Measurements from ENCODE around the gene LRRC74B. TPM values are rescaled to one million over a fixed set of nuclear protein-coding genes. Genes with fewer than 3 reads are reported as not detected.
"Not testable (repeated sequence)": the region's sequence is repeated elsewhere in the genome, so short reads cannot be mapped to it uniquely, and the experiment has no call there.

The LRRC74B gene
- polyA plus RNA-seq, 1 of the 3 experiments (the other 2 are of a cell fraction): 0.03 TPM

GRCh38 chr22:21055880-21056319 lies 10.2 kb downstream of the LRRC74B start:
- H3K9me3 ChIP-seq: no peaks in the 10 kb centered on the region
- ChIA-PET POLR2A (no interaction called here), CTCF (no interaction called here)
- no peak for TF ChIP-seq NRF1 (IDR thresholded peaks at IDR 0.05; ENCODE audit: low read depth, low read length)
- TF ChIP-seq ZBTB33 (IDR thresholded peaks at IDR 0.05; ENCODE audit: borderline replicate concordance, low read depth): no peak
- no peak for TF ChIP-seq GATA2 (CRISPR knock-in tag; IDR thresholded peaks at IDR 0.05)
- no peak overlapping the region for H3K4me3 ChIP-seq (ENCODE audit: low read depth in 2 of 2, low read length in 1 of 2)
- no peaks in the 10 kb centered on the region for H3K9me2 ChIP-seq
- no peak overlapping the region for H3K27ac ChIP-seq (ENCODE audit: low read depth in 2 of 2, low read length in 1 of 2)
- H3K4me1 ChIP-seq (ENCODE audit: control insufficient read depth in 1 of 2, insufficient read depth in 2 of 2, low read depth in 1 of 2, low read length in 1 of 2): no peaks in the 10 kb centered on the region
- H4K20me1 ChIP-seq (ENCODE audit: insufficient read depth): no peaks in the 10 kb centered on the region
- no peak overlapping the region for H3K9ac ChIP-seq
- no peak for DNase-seq
- H3K4me2 ChIP-seq: no peak overlapping the region
- no peak overlapping the region for H2AFZ ChIP-seq (ENCODE audit: low read depth)
- WGBS (ENCODE audit: low lambda C conversion rate): 87% methylated on average over 6 of the region's 7 CpGs
- no peaks in the 10 kb centered on the region for H3K27me3 ChIP-seq (ENCODE audit: insufficient read depth)
- no peaks in the 10 kb centered on the region for H3K79me2 ChIP-seq (ENCODE audit: insufficient read depth)
- no peaks in the 10 kb centered on the region for H3F3A ChIP-seq (replicated peaks; ENCODE audit: insufficient read depth)
- H3K36me3 ChIP-seq (replicated peaks in 1 of 2; ENCODE audit: control insufficient read depth in 1 of 2, insufficient read depth in 2 of 2, low read length in 1 of 2): no peaks in the 10 kb centered on the region

GRCh38 chr22:21060363-21060762 lies 14.6 kb downstream of the LRRC74B start:
- H3K36me3 ChIP-seq (replicated peaks in 1 of 2; ENCODE audit: control insufficient read depth in 1 of 2, insufficient read depth in 2 of 2, low read length in 1 of 2); POLR2A ChIA-PET; H3K4me3 ChIP-seq (ENCODE audit: low read depth in 2 of 2, low read length in 1 of 2); CTCF ChIA-PET; H3K9ac ChIP-seq; H3K9me3 ChIP-seq; H3K4me2 ChIP-seq; H3K9me2 ChIP-seq; H3K27ac ChIP-seq (ENCODE audit: low read depth in 2 of 2, low read length in 1 of 2); DNase-seq; H3K79me2 ChIP-seq (ENCODE audit: insufficient read depth); H3K4me1 ChIP-seq (ENCODE audit: control insufficient read depth in 1 of 2, insufficient read depth in 2 of 2, low read depth in 1 of 2, low read length in 1 of 2); H3F3A ChIP-seq (replicated peaks; ENCODE audit: insufficient read depth); H3K27me3 ChIP-seq (ENCODE audit: insufficient read depth); H2AFZ ChIP-seq (ENCODE audit: low read depth); H4K20me1 ChIP-seq (ENCODE audit: insufficient read depth): not testable (repeated sequence)
- WGBS (ENCODE audit: low lambda C conversion rate): 52% methylated on average over 3 of the region's 8 CpGs

GRCh38 chr22:21061660-21062321 lies 16.0 kb downstream of the LRRC74B start:
- H3K9ac ChIP-seq; H3K79me2 ChIP-seq (ENCODE audit: insufficient read depth); H3K4me1 ChIP-seq (ENCODE audit: control insufficient read depth in 1 of 2, insufficient read depth in 2 of 2, low read depth in 1 of 2, low read length in 1 of 2); H3K4me3 ChIP-seq (ENCODE audit: low read depth in 2 of 2, low read length in 1 of 2); H3K27ac ChIP-seq (ENCODE audit: low read depth in 2 of 2, low read length in 1 of 2); H4K20me1 ChIP-seq (ENCODE audit: insufficient read depth); POLR2A ChIA-PET; H3K9me3 ChIP-seq; H3K27me3 ChIP-seq (ENCODE audit: insufficient read depth); H3F3A ChIP-seq (replicated peaks; ENCODE audit: insufficient read depth); H3K4me2 ChIP-seq; H2AFZ ChIP-seq (ENCODE audit: low read depth); H3K9me2 ChIP-seq; DNase-seq; H3K36me3 ChIP-seq (replicated peaks in 1 of 2; ENCODE audit: control insufficient read depth in 1 of 2, insufficient read depth in 2 of 2, low read length in 1 of 2); CTCF ChIA-PET: not testable (repeated sequence)
- 72% methylated on average over 15 of the region's 18 CpGs for WGBS (ENCODE audit: low lambda C conversion rate)

- H3K4me2 ChIP-seq; H3K4me1 ChIP-seq (ENCODE audit: control insufficient read depth in 1 of 2, insufficient read depth in 2 of 2, low read depth in 1 of 2, low read length in 1 of 2); H3K4me3 ChIP-seq (ENCODE audit: low read depth in 2 of 2, low read length in 1 of 2); H3K27ac ChIP-seq (ENCODE audit: low read depth in 2 of 2, low read length in 1 of 2); POLR2A ChIA-PET; H4K20me1 ChIP-seq (ENCODE audit: insufficient read depth); DNase-seq; H3K79me2 ChIP-seq (ENCODE audit: insufficient read depth); H2AFZ ChIP-seq (ENCODE audit: low read depth); H3K9me3 ChIP-seq; H3K27me3 ChIP-seq (ENCODE audit: insufficient read depth); H3K9me2 ChIP-seq; H3F3A ChIP-seq (replicated peaks; ENCODE audit: insufficient read depth); H3K9ac ChIP-seq; H3K36me3 ChIP-seq (replicated peaks in 1 of 2; ENCODE audit: control insufficient read depth in 1 of 2, insufficient read depth in 2 of 2, low read length in 1 of 2): not testable (repeated sequence)
- WGBS (ENCODE audit: low lambda C conversion rate): 61% methylated on average over 11 of the region's 11 CpGs
- CTCF ChIA-PET: interaction anchor here (0.9 to 1.4 kb wide), 2 partner anchors 12 to 39 kb away, joined by 3 to 5 read pairs; no protein-coding TSS in a partner anchor
Observed at GRCh38 chr22:21064425-21064824, 18.7 kb downstream of the LRRC74B start.

All from SK-N-SH (cell line).